ENCODE results near the gene MYLK2.
"Not testable (repeated sequence)": the region's sequence is repeated elsewhere in the genome, so short reads cannot be mapped to it uniquely, and the experiment has no call there.

MYLK2 gene

GRCh38 chr20:31823360-31824124 is 4.4 kb downstream of the MYLK2 start:
- H3K4me3 ChIP-seq (replicated peaks; ENCODE audit: low read depth, low read length): no peak overlapping the region
- no peaks in the 10 kb centered on the region for H3K36me3 ChIP-seq (ENCODE audit: control insufficient read depth, insufficient read depth, low read length)
- no peaks in the 10 kb centered on the region for H3K27me3 ChIP-seq (replicated peaks; ENCODE audit: control insufficient read depth, insufficient read depth, low read length)
- no peak for TF ChIP-seq CTCF (IDR thresholded peaks at IDR 0.05; ENCODE audit: insufficient read depth, low read length, poor library complexity, severe bottlenecking)
- no peak for DNase-seq (ENCODE audit: extremely low read depth, insufficient read length)

DNA sequence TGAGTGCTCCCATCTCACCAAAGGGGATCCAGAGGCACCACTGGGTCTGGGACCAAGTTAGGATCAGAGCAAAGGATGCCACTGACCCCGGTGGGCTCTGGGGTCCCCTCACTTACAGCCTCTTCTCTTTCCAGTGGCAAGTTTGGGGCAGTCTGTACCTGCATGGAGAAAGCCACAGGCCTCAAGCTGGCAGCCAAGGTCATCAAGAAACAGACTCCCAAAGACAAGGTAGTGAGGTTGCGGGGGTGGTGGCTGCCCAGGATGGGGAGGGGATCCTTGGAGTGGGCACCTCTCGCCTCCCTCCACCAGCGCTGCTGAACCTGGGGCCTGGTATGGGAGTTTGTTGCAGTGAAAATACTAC is 4.9 kb downstream of the MYLK2 start:
- Histone ChIP-seq H3K4me3 (replicated peaks; ENCODE audit: low read depth, low read length) (no peak overlapping the region), H3K36me3 (ENCODE audit: control insufficient read depth, insufficient read depth, low read length) (no peaks in the 10 kb centered on the region), H3K27me3 (replicated peaks; ENCODE audit: control insufficient read depth, insufficient read depth, low read length) (no peaks in the 10 kb centered on the region)
- DNase-seq (ENCODE audit: extremely low read depth, insufficient read length): no peak
- no peak for TF ChIP-seq CTCF (IDR thresholded peaks at IDR 0.05; ENCODE audit: insufficient read depth, low read length, poor library complexity, severe bottlenecking)

DNA sequence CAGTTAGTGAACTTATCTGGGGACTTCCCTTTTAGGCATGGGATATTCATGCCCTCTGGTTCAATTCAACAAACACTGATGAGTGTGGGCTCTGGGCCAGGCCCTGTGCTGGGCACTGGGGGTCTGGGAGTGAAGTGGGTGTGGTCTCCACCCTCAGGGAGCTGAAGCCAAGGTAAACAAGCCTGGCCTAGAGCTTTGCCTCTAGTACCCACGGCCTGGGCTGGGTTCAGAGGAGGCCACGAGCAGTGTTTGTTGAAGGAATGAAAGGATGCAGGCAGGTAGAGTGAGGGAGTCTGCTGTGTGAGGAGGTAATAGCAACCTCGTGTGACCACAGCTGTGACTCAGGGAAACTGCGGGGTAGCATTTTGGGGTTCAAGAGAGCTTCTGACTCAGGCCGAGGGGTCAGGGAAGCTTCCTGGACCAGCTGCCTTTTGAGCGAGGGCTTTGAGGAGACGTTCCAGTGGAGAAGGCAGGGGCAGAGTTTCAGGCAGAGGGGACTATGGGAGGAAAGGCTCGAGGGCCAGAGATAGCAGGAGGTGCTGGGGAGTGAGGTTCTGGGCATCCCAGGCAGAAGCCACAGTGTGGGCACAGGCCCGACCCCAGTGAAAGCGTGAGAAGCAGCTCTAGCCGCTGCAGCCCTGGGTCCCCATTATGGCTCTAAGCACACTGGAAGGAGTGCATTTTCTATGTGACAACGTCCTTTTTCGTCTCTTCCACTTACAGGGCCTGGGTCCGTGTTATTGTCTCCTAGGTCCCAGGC is 5.6 kb downstream of the MYLK2 start:
- no peak for TF ChIP-seq CTCF (IDR thresholded peaks at IDR 0.05; ENCODE audit: insufficient read depth, low read length, poor library complexity, severe bottlenecking)
- Histone ChIP-seq H3K4me3 (replicated peaks; ENCODE audit: low read depth, low read length) (no peak overlapping the region), H3K27me3 (replicated peaks; ENCODE audit: control insufficient read depth, insufficient read depth, low read length) (no peaks in the 10 kb centered on the region), H3K36me3 (ENCODE audit: control insufficient read depth, insufficient read depth, low read length) (no peaks in the 10 kb centered on the region)
- no peak for DNase-seq (ENCODE audit: extremely low read depth, insufficient read length)

- Histone ChIP-seq H3K36me3 (ENCODE audit: control insufficient read depth, insufficient read depth, low read length) (no peaks in the 10 kb centered on the region), H3K4me3 (replicated peaks; ENCODE audit: low read depth, low read length) (no peak overlapping the region), H3K27me3 (replicated peaks; ENCODE audit: control insufficient read depth, insufficient read depth, low read length) (no peaks in the 10 kb centered on the region)
- TF ChIP-seq CTCF (IDR thresholded peaks at IDR 0.05; ENCODE audit: insufficient read depth, low read length, poor library complexity, severe bottlenecking): no peak
- no peak for DNase-seq (ENCODE audit: extremely low read depth, insufficient read length)
Observed at GRCh38 chr20:31826074-31826473, 6.9 kb downstream of the MYLK2 start.

DNA sequence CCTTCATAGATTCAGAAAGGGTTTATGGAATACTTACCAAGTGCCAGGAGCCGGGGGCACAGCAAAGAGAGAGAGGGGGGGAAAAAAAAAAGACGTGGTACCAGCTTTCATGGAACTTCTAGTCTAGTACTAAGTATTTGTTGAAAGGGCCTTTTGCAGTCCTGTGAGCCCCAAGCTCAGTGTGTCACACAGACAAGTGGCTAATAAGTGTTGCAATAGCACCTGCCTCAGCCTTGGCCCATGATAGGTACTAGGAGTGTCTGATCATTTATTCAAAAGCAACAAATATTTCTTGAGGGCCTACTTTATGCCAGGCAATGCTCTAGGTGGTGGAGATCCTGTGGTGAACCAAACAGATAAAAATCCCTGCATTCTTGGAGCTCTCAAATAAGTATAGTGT is 7.9 kb downstream of the MYLK2 start:
- Histone ChIP-seq H3K27me3 (replicated peaks; ENCODE audit: control insufficient read depth, insufficient read depth, low read length) (no peaks in the 10 kb centered on the region), H3K36me3 (ENCODE audit: control insufficient read depth, insufficient read depth, low read length) (no peaks in the 10 kb centered on the region), H3K4me3 (replicated peaks; ENCODE audit: low read depth, low read length) (no peak overlapping the region)
- no peak for DNase-seq (ENCODE audit: extremely low read depth, insufficient read length)
- TF ChIP-seq CTCF (IDR thresholded peaks at IDR 0.05; ENCODE audit: insufficient read depth, low read length, poor library complexity, severe bottlenecking): no peak

- H3K27me3 ChIP-seq (replicated peaks; ENCODE audit: control insufficient read depth, insufficient read depth, low read length); H3K4me3 ChIP-seq (replicated peaks; ENCODE audit: low read depth, low read length); H3K36me3 ChIP-seq (ENCODE audit: control insufficient read depth, insufficient read depth, low read length); DNase-seq (ENCODE audit: extremely low read depth, insufficient read length): not testable (repeated sequence)
Observed at GRCh38 chr20:31828016-31828415, 8.9 kb downstream of the MYLK2 start.

Measured in GM06990 (cell line).